COLO829 (cell line): ENCODE data around the gene CST3.
"Not testable (repeated sequence)": the region's sequence is repeated elsewhere in the genome, so short reads cannot be mapped to it uniquely, and the experiment has no call there.

Experiments
- DNase-seq: peaks from one replicate; pipeline ENCODE4 v3.0.0; 2012; ENCODE audit warnings: low spot score

Gene CST3, protein sequence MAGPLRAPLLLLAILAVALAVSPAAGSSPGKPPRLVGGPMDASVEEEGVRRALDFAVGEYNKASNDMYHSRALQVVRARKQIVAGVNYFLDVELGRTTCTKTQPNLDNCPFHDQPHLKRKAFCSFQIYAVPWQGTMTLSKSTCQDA

DNA sequence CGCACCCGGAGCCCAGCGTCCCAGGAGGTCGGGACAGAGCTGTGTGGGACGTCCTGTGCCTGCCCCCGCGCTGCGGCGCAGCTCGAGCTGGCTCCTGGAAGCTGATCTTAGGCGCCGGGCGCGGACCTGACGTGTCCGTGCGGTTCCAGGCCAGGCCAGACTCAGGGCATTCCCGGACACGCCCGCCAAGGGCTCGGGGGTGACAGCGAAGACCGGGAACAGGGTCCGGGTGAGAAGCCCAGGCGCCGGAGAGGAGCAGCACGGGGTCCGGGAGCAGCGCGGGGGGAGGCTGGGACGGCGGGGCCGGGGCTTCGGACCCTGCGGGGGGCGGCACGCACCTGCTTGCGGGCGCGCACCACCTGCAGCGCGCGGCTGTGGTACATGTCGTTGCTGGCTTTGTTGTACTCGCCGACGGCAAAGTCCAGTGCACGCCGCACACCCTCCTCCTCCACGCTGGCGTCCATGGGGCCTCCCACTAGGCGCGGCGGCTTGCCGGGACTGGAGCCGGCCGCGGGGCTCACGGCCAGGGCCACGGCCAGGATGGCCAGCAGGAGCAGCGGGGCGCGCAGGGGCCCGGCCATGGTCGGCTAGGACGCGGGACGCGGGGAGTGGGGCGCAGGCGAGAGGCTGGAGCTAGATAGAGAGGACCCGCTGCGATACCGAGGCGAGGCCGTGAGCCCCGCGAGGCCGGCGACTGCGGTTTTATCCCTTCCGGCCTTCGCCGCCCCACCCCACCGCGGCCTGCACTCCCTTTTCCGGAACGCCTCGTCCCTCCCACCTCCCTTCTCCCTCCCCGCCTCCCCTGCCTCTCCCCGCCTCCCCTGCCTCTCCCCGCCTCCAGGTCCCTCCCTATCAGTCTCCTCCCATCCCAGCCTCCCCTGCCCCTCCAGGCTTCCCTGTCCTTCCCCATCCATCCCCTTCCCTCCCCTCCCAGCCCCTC, at the start of gene CST3:
CST3 (minus strand) TSS at position 674 of the 940 bp plus-strand sequence; CDS start at position 581, 93 bp downstream.
- peak; percentile 94 for DNase-seq

DNA sequence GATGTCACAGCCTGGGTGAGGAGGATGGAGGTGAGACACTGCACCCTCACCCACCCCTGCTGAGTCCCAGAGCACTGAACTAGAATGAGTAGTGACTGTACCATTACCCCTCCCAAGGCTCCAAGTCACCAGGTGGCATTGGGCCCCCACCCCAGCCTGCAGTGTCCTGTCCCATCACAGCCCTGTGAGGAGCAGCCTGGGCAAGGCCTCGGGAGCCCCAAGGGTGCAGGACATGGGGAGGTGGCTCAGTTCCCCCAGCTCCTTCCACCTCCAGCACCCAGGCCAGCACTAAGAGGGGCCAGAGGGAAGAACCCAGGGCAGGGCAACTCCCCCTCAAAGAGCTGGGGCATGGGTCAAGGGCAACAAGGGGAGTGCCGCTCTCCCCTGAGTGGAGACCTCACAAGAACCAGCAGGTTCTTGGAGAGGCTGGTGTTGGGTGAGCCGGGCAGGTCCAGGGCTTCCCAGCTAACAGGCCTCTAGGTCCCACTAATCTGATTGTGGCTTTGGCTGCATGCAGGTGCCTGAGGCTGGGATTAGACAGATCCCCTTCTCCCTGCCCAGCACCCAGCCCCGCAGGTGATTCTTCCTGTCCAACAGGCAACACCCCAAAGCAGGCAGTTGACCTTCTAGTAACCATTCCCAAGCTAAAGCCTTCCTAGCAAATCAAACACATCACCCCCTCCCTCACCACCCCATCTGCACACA, 48.4 kb upstream of the CST3 start:
- no peak for DNase-seq

DNA sequence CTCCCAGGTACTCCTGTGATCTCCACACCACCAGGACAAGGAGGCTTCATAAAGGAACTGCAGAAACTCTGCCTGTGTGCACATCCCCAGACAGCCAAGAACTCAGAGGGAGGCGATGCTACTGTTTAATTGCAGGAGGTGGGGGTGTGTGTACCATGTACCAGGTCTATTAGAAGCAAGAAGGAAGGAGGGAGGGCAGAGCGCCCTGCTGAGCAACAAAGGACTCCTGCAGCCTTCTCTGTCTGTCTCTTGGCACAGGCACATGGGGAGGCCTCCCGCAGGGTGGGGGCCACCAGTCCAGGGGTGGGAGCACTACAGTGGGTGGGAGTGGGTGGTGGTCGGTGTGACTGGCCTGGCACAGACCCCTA, 47.8 kb upstream of the CST3 start:
- DNase-seq = not testable (repeated sequence)

DNA sequence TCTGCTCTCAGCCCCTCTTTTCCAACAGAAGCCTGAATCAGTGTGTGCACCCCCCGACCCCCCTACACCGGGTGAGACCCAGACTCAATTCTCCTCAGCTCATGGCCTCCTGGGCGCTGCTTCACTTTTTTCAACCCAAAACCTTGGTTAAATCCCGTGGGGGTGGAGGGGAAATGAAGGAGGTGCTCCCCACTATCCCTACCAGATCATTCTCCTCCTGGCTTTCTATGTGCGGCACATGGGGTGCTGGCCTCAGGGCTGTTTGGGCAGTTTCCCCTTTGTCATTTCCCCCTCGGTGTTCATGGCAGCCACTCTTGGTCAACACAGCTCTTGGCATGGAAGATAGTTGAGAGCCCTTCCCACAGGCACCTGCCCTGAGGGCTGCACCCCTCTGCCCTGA, 46.5 kb upstream of the CST3 start:
- no peak for DNase-seq

DNA sequence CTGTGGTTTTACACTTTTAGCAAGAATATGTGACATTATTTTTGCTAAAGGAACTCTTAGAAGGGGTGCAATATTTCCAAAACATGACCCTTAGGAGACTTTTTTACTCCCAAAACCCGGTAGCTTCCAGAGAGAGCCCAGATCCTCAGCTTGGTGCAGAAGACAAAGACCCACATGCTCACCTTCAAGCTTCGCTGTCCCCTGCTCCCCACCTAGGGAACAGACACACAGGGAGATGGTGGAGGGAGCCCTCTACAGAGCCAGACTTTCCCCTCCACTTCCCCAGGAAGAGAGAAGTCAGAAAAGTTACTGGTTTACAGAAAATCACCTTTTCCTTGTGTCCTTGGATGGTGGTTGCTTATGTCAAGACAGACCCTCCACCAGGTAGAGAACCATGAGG, 46.1 kb upstream of the CST3 start:
- DNase-seq = no peak

DNA sequence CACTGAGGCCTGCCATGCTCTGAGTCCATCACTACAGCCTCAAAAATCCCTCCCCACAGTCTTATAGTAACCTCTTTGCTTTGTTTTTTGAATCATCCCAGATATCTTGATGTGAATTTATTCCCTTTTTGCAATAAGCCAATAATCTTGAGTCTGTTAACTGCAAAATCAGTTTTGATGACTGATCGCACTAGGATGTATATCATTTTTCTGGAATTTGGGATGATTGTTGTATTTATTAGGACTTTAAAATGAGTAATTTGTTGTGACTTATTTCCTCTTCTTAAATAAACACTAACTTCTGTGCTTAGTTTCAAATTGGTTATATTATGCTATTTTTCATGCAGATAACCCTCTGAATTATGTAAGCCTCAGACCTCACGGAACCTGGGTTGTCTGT, 45.5 kb upstream of the CST3 start:
- DNase-seq = no peak

DNA sequence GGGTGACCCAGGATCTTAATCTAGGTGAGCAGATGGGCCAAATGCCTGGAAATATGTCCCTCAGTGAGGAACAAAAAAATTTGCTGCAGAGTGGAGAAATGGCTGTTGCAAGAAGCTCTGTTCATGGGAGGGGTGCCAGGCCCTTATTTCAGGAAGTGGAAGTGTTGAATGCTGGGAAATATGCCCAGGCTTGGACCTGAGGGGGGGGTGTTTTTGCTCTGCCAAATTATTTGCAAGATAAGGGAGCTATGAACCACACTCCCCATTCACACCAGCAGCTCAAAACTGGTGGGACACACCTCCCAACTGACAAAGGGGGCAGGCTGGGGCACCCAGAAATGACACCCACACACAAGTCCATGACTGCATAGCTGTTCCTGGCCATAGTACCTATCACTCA, 42.4 kb upstream of the CST3 start:
- no peak for DNase-seq

DNA sequence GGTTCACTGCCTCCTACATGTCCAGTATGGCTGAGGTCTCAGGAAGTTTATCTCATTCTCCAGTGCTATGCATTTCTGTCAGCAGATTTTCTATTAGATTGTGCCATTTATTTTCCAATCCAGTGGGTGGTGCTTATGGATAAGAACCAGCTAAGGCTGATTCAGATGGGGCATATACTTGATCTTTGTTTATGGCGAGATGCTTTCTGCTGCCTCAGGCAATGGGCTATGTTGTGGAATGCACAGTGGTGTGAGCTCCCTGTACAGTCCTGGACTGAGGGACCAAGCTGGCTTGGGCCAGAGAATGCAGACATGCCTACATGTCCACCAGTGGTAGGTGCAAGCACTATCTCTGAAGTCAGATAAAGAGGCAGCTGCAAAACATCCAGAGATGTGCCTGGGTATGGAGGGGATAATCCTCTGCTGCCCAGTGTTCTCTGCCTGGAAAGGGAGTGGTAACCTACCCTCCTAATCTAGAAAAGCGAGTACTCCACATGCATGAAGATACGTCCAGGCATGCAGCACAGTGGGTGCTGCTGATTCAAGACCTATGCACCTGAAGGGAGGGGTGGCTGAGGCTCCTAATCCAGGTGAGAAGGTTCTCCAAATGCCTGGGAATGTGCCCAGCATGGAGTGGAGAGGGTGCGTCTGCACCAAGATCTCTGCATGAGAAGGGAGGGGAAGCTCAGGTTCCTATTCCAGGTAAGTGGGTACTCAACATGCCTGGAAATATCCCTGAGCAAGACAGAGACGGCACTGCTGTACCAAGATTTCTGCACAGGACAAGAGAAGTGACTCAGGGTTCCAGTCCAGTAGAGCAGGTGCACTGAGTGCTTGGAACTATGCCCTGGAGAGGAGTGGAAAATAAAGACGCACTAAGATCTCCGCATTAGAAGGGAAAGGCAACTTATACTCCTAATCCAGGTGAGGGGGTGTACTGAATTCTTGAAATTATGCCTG, 41.7 kb upstream of the CST3 start:
- no peak for DNase-seq

DNA sequence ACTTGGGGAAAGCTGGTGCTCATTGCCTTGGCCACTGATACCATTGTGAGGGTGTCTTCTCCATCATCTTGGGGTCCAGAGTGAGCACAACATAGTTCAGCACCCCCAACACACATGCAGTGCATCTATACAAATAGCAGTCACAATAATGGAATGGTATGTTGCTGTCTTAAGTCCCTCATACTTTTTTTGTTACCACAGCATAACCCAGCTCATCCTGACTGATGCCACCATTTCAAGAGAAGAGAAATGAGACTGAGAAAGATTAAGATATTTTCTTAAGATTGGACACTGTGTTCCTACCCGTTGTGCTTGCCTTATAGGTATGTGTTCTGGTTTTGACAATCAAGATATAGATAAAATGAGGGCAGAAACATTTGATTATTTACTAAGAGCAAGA, 35.5 kb upstream of the CST3 start:
- no peak for DNase-seq

DNA sequence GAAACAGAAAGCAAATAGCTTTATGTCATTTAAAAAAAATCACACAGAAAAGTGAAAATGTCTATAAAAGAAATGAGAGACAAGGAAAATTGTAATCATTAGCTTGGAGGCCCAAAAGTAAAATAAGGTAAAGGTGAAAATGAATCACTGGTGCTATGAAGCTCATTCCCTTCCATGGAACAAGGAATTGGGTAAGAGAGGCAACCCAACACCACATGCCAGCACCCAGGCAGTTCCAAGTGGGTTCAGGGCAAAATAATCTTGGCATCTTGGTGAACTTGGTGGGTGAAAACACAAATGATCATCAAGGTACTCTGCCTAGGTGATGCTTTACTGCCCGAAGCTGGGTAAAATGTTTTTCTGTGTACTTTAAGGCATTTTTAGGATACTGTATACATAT, 34.4 kb upstream of the CST3 start:
- DNase-seq = no peak

DNA sequence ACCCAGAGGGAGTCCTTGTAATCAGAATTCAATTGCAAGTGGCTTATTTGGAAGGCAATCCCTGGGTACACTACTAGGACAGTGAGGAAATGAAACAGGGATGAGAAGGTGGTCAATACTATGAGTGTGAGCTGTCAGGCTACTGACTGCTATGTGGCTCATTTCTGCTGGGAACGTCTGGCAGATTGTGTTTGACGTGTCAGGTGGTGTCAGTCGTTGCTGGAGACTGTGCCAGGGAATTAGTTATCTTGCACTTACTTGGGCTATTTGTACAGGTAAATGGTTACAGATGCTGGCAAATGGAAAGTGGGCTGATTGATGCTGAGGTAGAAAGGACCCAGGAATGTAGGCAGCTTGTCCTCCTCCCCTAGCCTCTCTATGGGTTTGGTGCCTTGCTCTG, 33.7 kb upstream of the CST3 start:
- DNase-seq = no peak

DNA sequence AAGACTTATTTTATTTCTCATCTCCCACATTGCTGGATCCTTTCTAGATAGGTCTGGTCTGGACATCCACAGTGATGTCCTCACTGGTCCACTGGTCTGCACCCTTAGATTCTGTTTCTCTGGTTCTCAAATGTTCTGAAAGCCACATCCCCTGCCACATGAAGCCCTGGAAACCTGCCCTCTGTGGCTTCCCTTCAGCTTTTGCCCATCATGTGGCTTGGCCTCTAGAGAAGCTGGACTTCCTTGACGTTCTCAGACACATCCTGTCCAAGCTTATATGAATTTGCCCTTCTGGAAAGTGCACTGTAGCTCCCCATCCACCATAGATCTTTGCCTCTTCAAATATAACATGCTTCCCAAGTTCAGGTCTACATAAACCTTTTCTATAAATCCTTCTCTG, 32.6 kb upstream of the CST3 start:
- no peak for DNase-seq

DNA sequence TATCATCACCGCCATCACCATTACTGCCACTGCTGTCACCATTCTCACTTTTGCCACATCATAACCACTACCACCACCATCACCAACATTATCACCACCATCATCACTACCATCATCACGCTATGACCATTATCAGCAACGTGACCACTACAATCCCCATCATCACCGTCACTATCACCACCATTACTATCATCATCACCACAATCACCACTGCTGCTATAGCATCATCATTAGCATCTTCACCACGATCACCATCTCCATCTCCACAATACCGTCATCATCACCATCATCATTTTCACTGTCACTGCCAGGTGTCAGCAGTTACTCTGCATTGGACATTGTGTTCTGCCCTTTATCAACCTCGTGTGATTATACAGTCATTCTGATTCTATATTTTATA, 32.1 kb upstream of the CST3 start:
- DNase-seq = no peak

DNA sequence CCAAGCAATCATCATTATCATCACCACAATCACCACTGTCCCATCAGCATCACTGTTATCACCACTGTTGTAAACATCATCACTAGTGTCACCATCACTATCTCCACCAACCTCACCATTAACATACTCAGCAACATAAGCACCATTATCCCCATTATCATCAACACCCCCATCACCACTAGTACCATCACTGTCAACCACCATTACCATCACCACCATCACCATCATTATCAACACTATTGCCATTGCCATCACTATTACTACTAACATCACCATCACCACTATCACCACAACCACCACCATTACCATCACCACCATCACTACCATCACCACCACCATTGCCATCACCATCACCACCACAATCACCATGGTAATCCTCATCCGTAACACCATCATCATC, 31.6 kb upstream of the CST3 start:
- DNase-seq = no peak

DNA sequence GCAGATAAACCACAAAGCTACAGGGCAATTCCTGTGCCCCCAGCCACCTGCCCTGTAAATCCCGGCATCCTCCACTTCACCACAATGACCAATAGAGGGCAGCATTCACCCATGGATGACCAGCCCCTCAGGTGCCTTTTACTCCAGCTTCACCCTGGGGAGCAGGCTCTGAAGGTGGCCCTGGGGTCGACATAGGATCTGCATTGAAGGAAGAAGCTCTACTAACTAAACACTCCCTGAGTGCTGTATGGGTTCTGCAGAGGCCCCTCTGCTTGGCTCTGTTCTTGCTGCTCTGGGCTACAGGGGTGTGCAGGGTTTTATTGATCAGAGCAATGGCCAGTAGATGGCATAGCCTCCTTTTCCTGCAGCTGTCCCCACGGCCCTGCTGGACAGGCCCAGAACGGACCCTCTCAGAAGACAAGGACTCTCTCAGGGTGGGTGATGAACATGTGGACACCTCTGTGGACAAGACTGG, 30.8 kb upstream of the CST3 start:
- DNase-seq = peak; percentile 62

DNA sequence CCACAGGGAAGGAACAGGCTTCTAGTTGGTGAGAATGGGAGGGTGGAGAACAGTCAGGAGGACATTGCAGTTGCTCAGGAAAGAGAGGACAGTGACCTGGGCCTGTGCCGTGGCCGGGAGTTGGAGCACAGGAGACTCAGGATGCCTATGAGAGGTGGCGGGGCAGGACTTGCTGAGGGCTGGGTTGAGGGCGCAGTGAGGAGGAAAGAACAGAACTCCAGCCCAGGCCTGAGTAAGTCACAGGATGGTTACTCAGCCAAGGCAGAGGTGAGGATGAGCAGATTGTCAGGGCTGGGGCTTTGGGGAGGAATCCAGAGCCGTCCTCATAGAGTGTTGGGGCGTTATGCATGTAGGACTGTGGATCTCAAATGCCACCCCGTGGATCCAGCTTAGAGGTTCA, 29.9 kb upstream of the CST3 start:
- no peak for DNase-seq

DNA sequence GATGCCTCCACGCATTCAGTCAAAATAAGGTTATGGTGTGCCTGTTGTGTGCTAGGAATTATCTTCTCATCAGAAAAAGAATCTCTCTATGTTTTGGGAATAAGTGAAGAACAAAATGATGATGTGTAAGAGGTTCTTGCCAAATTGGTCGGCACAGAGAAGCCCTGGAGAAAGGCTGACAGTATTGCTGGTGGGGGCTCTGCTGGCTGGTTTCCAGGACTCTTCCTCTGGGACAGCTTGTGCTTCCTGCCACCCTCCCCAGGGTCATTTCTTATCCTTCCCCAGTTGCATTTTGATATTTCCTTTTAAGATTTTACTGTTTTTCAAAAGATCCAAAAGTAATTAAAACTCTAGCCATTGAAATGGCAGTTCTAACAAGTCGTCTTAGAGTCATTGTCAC, 28.9 kb upstream of the CST3 start:
- no peak for DNase-seq

DNA sequence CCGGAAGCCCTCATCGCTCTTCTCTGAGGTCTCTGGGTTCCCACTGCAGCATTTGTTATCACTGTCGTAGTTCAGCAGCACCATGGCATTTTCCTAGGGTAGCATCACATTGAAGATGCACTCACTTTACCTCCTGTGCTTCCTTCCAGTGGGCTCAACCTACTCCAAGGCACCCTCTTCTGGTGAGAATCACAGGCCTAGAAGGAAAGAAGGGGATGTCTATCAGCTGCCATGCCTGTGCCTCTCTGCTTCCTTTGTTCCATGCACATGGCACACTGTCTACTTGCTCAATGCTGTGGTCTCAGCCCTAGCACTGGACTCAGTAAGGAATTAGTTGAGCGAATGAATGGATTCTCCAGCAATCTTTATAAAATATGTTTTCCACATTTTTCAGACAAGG, 28.4 kb upstream of the CST3 start:
- DNase-seq = no peak

DNA sequence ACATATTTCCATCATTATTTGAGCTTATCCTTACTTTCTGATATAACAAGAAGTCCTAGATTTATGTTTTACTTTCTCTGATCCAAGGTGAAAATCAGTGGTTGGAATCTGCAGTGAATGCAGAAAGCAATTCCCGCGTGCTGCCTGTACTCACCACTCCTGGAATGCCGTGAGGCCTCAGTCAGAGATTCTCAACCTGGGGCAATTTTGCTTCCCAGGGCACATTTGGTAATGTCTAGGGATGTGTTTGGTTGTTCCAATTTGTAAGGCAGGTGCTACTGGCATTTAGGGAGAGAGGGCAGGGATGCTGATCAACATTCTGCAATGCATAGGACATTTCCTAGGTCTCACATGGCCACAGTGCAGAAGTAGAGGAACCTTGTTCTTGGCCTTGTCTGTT, 27.2 kb upstream of the CST3 start:
- no peak for DNase-seq

DNA sequence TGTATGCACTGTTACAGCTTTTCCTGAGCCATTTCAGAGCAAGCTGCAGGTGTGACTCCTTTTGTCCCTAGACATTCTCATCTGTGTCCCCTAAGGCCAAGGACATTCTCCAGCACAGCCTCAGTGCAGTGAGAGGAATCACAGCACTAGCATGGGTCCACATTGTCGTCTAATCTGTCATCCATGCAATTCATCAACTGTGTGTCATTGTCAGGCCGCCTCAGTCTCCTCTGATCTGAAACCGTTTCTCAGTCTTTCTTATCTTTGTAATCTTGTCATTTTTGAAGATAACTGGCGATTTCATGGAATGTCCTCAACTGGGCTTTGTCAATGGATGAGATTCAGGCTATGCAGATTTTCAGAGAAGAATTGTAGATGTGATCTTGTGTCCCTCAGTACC, 26.3 kb upstream of the CST3 start:
- not testable (repeated sequence) for DNase-seq

DNA sequence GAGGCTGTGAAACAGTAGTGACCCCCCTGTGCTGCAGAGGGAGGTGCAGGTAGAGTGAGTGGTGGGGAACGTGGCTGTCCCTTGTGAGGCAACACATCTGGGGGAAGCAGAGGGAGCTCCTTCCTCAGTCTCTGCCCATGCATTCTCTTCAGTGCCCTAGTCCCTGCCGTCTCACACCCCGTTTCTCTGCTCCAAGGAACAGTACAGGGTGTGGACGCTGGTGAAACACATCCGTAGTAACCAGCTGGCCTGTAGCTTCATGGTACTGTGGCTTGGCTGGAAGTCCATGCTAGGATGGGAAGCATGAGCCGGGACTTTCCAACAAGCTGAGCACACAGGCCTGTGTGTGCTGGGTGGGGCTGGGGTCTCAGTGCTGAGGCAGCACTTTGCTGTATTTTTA, 25.4 kb upstream of the CST3 start:
- no peak for DNase-seq

DNA sequence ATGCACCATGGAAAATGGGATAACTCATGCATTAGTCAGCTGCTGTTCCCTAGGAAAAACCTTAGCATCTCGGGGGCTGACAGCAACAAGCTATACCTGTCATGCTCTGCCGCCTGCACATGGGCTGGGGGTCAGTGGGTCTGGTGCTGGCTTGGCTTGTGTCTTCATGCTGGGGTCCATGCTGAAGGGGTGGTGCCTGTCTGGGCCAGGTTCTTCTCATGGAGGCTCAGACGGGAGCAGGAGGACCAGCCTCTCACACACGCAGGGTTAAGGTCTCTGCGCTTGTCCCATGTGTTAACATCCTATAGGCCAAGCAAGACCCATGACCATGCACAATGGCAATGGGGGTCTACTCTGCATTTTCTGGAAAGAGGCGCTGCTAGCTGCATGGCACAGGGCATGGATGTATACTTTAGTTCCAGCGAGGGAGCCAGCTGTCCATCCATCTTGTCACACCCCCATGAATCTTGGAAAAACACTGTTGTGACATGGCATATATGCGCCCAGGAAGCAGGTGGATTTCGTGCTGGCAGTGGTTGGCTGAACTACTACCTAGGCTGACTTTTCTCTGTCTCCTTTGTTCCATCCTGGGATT, 24.6 kb upstream of the CST3 start:
- DNase-seq = no peak
